Measurements from ENCODE around the gene OMA1.

Gene OMA1

DNA sequence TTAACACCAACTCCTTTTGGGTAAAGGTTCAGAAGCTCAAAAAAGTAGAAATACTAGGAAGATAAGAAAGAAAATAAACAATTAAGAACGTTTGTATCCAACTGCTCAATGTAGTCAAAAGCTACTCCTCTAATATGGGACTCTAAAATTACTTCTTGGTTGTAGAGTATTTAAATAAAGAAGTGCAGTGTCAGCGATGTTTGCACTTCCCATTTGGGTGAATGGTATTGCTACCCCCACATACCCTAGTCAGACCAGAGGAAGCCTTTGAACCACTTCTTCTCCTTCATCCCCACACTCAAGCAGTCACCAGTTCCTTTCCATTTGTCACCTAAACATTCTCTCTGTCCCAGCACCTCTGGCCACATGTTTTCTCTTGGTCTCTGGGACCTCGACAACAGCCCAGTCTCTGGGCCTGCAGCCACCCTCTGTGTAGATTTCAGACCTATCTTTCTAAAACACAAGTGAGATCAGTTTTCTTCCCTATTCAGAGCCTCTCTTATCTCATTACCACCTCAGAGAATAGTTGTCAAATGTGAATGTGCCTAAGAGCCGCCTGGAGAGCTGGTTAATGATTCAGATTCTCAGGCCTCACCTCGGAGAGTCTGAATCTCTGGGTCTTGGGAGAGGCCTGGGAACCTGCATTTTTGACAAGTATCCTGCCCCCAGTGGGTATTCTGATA, 109.8 kb downstream of the OMA1 start:
- TF ChIP-seq, protein P1, sequence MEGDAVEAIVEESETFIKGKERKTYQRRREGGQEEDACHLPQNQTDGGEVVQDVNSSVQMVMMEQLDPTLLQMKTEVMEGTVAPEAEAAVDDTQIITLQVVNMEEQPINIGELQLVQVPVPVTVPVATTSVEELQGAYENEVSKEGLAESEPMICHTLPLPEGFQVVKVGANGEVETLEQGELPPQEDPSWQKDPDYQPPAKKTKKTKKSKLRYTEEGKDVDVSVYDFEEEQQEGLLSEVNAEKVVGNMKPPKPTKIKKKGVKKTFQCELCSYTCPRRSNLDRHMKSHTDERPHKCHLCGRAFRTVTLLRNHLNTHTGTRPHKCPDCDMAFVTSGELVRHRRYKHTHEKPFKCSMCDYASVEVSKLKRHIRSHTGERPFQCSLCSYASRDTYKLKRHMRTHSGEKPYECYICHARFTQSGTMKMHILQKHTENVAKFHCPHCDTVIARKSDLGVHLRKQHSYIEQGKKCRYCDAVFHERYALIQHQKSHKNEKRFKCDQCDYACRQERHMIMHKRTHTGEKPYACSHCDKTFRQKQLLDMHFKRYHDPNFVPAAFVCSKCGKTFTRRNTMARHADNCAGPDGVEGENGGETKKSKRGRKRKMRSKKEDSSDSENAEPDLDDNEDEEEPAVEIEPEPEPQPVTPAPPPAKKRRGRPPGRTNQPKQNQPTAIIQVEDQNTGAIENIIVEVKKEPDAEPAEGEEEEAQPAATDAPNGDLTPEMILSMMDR (IDR thresholded peaks at IDR 0.05; ENCODE audit: low read length): no peak
- no peaks in the 10 kb centered on the region for H3K9me2 ChIP-seq (replicated peaks; ENCODE audit: insufficient read depth, low read length)
- H3K9me3 ChIP-seq (replicated peaks; ENCODE audit: insufficient read depth, low read length): no peaks in the 10 kb centered on the region
- no peaks in the 10 kb centered on the region for H3K27me3 ChIP-seq (replicated peaks; ENCODE audit: insufficient read depth, low read length)
- H3K4me3 ChIP-seq (ENCODE audit: low read length): no peak overlapping the region
- no peaks in the 10 kb centered on the region for H3K4me1 ChIP-seq (ENCODE audit: low read length)
- H3K36me3 ChIP-seq (replicated peaks; ENCODE audit: insufficient read depth, low read length): no peaks in the 10 kb centered on the region
- no peak overlapping the region for H2AFZ ChIP-seq (ENCODE audit: low read length)
- no peak overlapping the region for H3K27ac ChIP-seq (ENCODE audit: low read length)
- H3K9ac ChIP-seq (ENCODE audit: low read length): no peak overlapping the region
- no peaks in the 10 kb centered on the region for H3K79me2 ChIP-seq (ENCODE audit: low read length)
- H3F3A ChIP-seq (ENCODE audit: insufficient read depth, low read length): no peaks in the 10 kb centered on the region
- H4K20me1 ChIP-seq (ENCODE audit: insufficient read depth, low read length): no peaks in the 10 kb centered on the region
- no peak overlapping the region for H3K4me2 ChIP-seq (ENCODE audit: low read depth, low read length)
- DNase-seq: no peak

DNA sequence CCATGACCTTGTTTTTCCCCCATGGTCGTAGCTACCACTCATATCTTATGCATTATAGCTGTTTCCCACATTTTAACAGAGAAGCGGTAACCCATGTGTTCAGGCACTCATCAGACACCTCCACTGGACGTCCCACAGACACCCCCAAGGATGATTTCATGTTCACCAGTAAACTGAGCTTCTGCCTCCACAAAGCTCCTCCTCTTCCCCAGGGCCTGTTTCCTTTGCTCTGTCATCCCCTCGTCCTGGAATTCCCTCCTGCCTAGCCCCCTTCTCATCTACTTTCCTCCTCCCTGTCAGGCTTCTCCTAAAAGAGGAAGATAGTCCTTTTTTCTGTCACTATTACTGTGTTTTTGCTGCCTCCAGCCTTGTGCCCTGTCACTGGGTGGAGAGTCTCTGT, 111.2 kb downstream of the OMA1 start:
- Histone ChIP-seq H3K9ac (ENCODE audit: low read length) (no peak overlapping the region), H2AFZ (ENCODE audit: low read length) (no peak overlapping the region), H3K4me1 (ENCODE audit: low read length) (no peaks in the 10 kb centered on the region), H3K79me2 (ENCODE audit: low read length) (no peaks in the 10 kb centered on the region), H3K4me3 (ENCODE audit: low read length) (no peak overlapping the region), H3K9me2 (replicated peaks; ENCODE audit: insufficient read depth, low read length) (no peaks in the 10 kb centered on the region), H3K4me2 (ENCODE audit: low read depth, low read length) (no peak overlapping the region), H3F3A (ENCODE audit: insufficient read depth, low read length) (no peaks in the 10 kb centered on the region), H3K27ac (ENCODE audit: low read length) (no peak overlapping the region), H3K36me3 (replicated peaks; ENCODE audit: insufficient read depth, low read length) (no peaks in the 10 kb centered on the region), H3K9me3 (replicated peaks; ENCODE audit: insufficient read depth, low read length) (no peaks in the 10 kb centered on the region), H4K20me1 (ENCODE audit: insufficient read depth, low read length) (no peaks in the 10 kb centered on the region), H3K27me3 (replicated peaks; ENCODE audit: insufficient read depth, low read length) (no peaks in the 10 kb centered on the region)
- TF ChIP-seq EZH2 (optimal IDR thresholded peaks at IDR 0.05; ENCODE audit: low read depth, low read length) (no peak), EZH2phosphoT487 (IDR thresholded peaks at IDR 0.05; ENCODE audit: low read length) (no peak)
- TF ChIP-seq, protein P1 (IDR thresholded peaks at IDR 0.05; ENCODE audit: low read length): no peak
- no peak for DNase-seq

DNA sequence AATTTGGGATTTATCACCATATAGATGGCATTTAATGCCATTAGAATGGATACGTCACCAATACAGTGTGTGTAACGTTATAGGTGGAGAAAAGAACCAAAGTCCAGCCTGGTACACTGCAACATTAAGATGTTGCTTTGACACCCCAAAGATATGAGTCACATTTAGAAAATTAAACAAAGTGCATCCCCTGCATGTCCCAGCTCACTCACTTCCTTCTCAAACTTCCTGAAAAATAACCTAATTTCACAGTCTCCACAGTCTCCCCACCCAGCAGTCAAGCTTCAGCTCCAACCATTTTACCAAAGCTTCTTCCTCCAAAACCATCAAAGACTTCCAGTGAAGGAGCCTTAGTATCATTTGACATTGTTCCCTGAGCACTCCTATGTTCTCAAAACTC, 111.9 kb downstream of the OMA1 start:
- Histone ChIP-seq H3K9ac (ENCODE audit: low read length) (no peak overlapping the region), H3K9me2 (replicated peaks; ENCODE audit: insufficient read depth, low read length) (no peaks in the 10 kb centered on the region), H3K9me3 (replicated peaks; ENCODE audit: insufficient read depth, low read length) (no peaks in the 10 kb centered on the region), H2AFZ (ENCODE audit: low read length) (no peak overlapping the region), H3K27ac (ENCODE audit: low read length) (no peak overlapping the region), H3K27me3 (replicated peaks; ENCODE audit: insufficient read depth, low read length) (no peaks in the 10 kb centered on the region), H3K4me3 (ENCODE audit: low read length) (no peak overlapping the region), H4K20me1 (ENCODE audit: insufficient read depth, low read length) (no peaks in the 10 kb centered on the region), H3K4me1 (ENCODE audit: low read length) (no peaks in the 10 kb centered on the region), H3K79me2 (ENCODE audit: low read length) (no peaks in the 10 kb centered on the region), H3K4me2 (ENCODE audit: low read depth, low read length) (no peak overlapping the region), H3F3A (ENCODE audit: insufficient read depth, low read length) (no peaks in the 10 kb centered on the region), H3K36me3 (replicated peaks; ENCODE audit: insufficient read depth, low read length) (no peaks in the 10 kb centered on the region)
- DNase-seq: no peak
- TF ChIP-seq, protein P1 (IDR thresholded peaks at IDR 0.05; ENCODE audit: low read length): no peak
- no peak for TF ChIP-seq EZH2phosphoT487 (IDR thresholded peaks at IDR 0.05; ENCODE audit: low read length)
- no peak for TF ChIP-seq EZH2 (optimal IDR thresholded peaks at IDR 0.05; ENCODE audit: low read depth, low read length)
